GM18499 (cell line): ENCODE measurements around the gene CCR5.

Experiments
- ATAC-seq: cut with Tn5 transposase; IDR thresholded peaks from one replicate; pipeline ENCODE4 v1.9.1; 2021; ENCODE audit warnings: moderate number of reproducible peaks; ENCODE audit not compliant: insufficient read depth, unreplicated experiment

The CCR5 gene

GRCh38 chr3:46356909-46357308 lies 13.8 kb upstream of the CCR5 start:
- no peak for ATAC-seq

- no peak for ATAC-seq
Observed at GRCh38 chr3:46358466-46358865, 12.3 kb upstream of the CCR5 start.

- ATAC-seq, result peak; percentile 72
Observed at GRCh38 chr3:46359733-46360493, 10.8 kb upstream of the CCR5 start.

DNA sequence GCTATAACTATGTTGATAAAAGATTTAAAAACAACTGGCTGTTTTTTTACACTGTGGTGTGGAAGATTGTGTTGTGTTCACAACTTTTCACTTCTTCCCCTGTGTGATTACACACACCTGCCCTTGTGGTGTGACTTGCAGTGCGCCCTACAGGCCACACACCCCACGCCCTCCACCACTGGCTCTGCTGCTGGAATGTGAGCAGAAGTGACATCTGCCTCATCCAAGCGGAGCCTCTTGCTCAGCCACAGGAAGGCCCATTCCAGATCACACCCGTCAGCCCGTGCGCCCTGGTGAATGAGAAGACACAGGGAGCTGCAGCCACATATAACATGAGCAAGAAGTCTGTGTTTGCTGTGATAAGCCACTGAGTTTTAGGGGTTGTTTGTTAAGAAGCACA lies 9.8 kb upstream of the CCR5 start:
- no peak for ATAC-seq

DNA sequence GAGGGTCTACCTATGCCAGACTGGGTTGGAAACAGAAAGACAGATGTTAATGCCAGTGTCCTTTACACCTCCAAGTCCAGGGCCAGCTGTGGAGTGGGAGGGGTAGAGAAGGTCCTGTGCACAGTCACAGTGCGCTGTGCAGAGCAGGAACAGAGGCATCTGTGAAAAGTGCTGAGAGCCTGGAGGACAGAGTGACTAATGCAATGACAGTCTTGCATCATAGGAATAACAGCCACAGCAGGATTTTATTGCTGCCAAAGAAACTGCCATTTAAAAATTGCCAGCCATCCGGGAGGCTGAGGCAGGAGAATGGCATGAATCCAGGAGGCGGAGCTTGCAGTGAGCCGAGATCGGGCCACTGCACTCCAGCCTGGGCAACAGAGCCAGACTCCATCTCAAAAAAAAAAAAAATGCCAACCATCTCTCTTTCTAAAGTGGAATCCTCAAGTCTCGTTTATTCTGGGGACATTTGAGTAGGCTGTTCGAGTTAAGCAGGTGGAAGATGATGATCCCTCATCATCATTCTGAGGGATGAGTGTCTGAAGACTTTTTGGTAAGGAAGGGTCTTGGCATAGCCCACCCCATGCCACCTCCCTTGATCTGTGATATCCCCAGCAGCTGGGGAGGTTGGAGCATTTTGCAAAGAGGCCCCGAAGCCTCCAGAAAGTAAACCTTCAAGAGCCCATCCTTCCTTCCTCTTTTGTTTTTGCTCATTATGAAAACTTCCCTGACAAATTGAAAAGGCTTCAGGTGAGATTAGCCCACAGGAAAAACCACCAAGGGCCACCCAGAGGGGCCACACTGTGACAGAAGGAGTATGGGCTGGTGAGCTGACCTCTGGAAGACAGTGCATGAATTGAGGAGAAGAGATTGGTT lies 9.1 kb upstream of the CCR5 start:
- no peak for ATAC-seq

DNA sequence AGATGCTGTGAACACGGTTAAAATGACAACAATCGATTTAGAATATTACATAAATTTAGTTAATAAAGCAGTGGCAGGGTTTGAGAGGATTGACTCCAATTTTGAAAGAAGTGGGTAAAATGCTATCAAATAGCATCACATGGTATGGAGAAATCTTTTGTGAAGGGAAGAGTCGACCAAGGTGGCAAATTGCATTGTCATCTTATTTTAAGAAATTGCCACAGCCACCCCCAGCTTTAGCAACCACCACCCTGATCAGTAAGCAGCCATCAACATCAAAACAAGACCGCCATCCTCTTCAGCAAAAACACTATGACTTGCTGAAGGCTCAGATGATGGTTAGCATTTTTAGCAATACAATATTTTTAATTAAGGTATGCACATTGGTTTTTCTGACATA lies 5.7 kb upstream of the CCR5 start:
- ATAC-seq, result no peak

DNA sequence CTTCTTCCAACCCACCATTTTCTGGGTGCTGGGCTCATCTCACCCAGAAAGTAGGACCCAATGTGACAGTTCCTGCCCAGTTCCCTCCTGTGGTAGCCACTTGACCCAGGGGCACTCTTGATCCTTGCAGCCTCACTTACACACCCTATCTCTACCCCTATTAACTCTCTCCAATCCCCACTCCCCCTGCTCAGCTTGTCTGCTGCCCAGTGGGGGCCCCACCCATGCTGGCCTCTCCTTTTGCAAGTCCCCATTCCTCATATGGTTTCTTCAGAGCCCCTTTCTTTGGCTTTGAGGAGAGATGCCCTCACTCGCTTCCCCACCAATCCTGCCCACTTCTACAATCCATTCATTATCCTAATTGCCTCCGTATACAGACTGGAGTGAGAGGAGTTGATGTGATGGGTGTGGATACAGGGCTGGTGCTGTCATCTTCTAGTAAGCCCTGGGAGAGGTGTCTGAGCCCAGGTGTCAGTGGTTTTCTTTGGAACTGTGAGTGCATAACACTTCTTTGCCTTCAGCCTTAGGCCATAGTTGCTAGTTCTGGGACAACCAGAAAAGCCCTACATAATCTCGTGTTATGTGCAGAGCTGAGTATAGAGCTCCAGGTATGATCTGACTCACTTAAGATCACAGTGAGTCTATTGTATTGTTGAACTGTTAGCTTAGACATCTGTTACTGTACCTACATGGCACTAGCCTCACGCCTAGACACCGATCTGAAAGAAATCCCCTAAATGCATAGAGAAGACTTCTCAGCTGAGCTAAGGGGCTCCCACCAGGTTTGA lies 4.8 kb upstream of the CCR5 start:
- ATAC-seq, result no peak

GRCh38 chr3:46367811-46368210 lies 2.9 kb upstream of the CCR5 start:
- no peak for ATAC-seq

DNA sequence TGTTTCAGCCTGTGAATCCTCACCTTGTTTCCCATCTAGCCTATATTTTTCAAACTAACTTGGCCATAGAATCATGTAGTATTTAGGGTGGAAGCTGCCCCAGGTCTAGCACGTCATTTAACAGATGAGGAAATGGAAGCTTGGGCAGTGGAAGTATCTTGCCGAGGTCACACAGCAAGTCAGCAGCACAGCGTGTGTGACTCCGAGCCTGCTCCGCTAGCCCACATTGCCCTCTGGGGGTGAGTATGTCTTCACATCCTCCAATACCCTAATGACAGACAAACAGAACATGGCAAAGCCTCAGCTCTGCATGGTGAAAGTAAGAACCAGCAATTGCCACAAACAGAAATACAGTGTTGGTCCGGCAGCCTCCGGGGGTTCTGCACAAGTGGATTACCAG lies 2.2 kb upstream of the CCR5 start:
- ATAC-seq, result no peak

DNA sequence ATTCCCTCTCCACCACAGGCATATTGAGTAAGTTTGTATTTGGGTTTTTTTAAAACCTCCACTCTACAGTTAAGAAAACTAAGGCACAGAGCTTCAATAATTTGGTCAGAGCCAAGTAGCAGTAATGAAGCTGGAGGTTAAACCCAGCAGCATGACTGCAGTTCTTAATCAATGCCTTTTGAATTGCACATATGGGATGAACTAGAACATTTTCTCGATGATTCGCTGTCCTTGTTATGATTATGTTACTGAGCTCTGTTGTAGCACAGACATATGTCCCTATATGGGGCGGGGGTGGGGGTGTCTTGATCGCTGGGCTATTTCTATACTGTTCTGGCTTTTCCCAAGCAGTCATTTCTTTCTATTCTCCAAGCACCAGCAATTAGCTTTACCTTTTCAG lies 1.6 kb upstream of the CCR5 start:
- ATAC-seq, result no peak

DNA sequence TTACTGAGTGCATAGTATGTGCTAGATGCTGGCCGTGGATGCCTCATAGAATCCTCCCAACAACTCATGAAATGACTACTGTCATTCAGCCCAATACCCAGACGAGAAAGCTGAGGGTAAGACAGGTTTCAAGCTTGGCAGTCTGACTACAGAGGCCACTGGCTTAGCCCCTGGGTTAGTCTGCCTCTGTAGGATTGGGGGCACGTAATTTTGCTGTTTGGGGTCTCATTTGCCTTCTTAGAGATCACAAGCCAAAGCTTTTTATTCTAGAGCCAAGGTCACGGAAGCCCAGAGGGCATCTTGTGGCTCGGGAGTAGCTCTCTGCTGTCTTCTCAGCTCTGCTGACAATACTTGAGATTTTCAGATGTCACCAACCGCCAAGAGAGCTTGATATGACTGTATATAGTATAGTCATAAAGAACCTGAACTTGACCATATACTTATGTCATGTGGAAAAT lies 1.0 kb upstream of the CCR5 start:
- no peak for ATAC-seq

DNA sequence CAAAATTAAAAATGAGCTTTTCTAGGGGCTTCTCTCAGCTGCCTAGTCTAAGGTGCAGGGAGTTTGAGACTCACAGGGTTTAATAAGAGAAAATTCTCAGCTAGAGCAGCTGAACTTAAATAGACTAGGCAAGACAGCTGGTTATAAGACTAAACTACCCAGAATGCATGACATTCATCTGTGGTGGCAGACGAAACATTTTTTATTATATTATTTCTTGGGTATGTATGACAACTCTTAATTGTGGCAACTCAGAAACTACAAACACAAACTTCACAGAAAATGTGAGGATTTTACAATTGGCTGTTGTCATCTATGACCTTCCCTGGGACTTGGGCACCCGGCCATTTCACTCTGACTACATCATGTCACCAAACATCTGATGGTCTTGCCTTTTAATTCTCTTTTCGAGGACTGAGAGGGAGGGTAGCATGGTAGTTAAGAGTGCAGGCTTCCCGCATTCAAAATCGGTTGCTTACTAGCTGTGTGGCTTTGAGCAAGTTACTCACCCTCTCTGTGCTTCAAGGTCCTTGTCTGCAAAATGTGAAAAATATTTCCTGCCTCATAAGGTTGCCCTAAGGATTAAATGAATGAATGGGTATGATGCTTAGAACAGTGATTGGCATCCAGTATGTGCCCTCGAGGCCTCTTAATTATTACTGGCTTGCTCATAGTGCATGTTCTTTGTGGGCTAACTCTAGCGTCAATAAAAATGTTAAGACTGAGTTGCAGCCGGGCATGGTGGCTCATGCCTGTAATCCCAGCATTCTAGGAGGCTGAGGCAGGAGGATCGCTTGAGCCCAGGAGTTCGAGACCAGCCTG lies 984 bp downstream of the CCR5 start:
- no peak for ATAC-seq

GRCh38 chr3:46372492-46373359 lies 2.0 kb downstream of the CCR5 start:
- no peak for ATAC-seq

- no peak for ATAC-seq
Observed at GRCh38 chr3:46374755-46375154, 4.0 kb downstream of the CCR5 start.

DNA sequence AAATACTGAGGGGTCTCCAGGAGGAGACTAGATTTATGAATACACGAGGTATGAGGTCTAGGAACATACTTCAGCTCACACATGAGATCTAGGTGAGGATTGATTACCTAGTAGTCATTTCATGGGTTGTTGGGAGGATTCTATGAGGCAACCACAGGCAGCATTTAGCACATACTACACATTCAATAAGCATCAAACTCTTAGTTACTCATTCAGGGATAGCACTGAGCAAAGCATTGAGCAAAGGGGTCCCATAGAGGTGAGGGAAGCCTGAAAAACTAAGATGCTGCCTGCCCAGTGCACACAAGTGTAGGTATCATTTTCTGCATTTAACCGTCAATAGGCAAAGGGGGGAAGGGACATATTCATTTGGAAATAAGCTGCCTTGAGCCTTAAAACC lies 4.5 kb downstream of the CCR5 start:
- ATAC-seq, result no peak

GRCh38 chr3:46375814-46376213 lies 5.1 kb downstream of the CCR5 start:
- no peak for ATAC-seq

DNA sequence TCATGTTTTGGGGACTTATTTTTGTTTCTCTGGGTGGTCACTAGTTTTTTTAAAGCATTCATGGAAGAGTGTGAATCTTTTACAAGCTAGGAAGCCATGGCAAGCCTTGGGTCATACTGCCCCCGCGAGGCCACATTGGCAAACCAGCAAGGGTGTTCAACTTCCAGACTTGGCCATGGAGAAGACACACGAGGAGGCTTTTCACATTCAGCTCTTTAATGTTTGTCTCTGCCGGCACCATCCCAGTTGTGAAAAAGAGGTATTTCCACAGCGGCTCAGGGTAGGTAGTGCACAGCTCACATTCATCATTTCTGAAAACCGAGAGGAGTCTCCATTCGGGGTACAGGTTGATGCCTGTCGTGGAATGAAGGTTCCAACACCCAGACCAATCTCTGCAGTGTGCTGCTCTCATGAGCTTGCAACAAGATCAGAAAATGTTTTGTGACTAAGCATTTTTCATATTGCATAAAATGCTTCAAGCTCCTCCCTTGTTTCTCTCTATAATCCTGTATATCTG lies 7.7 kb downstream of the CCR5 start:
- ATAC-seq, result no peak

DNA sequence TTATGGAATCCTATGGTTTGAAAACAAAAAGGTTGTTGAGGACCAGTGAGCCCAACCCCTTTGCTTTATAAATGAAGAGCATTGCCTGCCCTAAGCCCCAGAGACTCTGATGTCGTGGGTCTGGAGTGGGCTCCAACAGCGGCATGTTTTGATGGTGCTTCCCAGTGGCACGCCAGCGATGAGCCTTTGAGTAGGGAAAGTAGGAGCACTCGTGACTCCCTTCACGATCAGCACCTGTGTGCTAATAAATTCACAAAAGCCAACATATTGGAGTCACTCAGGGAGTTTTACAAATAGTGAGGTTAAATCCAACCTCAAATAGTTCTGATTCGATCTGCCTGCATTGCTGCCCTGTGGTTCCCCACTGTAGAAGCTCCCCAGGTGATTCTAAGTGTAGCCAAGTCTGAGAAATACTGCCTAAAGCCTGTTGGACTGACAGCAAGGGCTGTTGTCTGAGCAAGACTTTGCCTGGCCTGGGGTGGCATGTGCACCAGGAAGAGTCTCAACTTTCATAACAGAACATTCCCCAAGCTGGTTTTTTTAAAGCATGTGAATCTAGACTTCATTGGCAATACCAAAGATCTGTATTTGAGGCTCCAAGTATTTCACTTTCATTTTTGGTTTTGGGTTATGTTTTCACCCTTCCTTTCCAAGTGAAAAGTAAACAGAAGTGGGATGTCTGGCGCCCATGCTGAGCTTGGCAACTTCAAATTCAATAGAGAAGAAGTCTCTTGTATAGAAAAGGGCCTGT lies 9.9 kb downstream of the CCR5 start:
- no peak for ATAC-seq
